ENCODE measurements around the gene NLRP5. TPM values are rescaled to one million over a fixed set of nuclear protein-coding genes. Genes with fewer than 3 reads are reported as not detected.
"Not testable (repeated sequence)": the region's sequence is repeated elsewhere in the genome, so short reads cannot be mapped to it uniquely, and the experiment has no call there.

NLRP5 gene
- total RNA-seq, 6 donors from 2014 or later, result not detected

DNA sequence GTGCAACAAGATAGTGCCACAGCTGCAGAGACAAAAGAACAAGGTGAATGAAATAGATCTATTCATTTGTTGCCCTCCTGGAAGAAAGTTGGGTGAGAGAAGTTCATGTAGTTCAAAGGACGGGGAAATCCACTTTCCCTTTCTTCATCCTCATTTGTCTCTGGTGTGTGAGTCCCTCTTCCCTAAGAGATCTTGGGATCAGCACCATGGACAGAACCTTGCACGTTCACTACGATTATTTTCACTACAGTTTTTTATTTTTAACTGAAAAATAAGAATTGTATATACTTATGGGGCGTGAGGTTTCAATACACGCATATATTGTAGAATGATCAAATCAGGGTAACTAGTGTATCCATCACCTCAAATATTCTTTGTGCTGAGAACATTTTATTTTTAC lies 29.2 kb downstream of the NLRP5 start:
- Histone ChIP-seq H3K27me3 (no peaks in the 10 kb centered on the region), H3K36me3 (no peaks in the 10 kb centered on the region), H3K9me3 (no peaks in the 10 kb centered on the region), H3K4me3 (no peak overlapping the region), H3K4me1 (no peaks in the 10 kb centered on the region), H3K27ac (no peak overlapping the region)
- no peak for ATAC-seq (ENCODE audit: low FRiP score in 2 of 2)
- no peak for TF ChIP-seq POLR2AphosphoS5 (IDR thresholded peaks at IDR 0.05)
- TF ChIP-seq, protein P1, sequence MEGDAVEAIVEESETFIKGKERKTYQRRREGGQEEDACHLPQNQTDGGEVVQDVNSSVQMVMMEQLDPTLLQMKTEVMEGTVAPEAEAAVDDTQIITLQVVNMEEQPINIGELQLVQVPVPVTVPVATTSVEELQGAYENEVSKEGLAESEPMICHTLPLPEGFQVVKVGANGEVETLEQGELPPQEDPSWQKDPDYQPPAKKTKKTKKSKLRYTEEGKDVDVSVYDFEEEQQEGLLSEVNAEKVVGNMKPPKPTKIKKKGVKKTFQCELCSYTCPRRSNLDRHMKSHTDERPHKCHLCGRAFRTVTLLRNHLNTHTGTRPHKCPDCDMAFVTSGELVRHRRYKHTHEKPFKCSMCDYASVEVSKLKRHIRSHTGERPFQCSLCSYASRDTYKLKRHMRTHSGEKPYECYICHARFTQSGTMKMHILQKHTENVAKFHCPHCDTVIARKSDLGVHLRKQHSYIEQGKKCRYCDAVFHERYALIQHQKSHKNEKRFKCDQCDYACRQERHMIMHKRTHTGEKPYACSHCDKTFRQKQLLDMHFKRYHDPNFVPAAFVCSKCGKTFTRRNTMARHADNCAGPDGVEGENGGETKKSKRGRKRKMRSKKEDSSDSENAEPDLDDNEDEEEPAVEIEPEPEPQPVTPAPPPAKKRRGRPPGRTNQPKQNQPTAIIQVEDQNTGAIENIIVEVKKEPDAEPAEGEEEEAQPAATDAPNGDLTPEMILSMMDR (IDR thresholded peaks at IDR 0.05), result no peak
- TF ChIP-seq EP300 (IDR thresholded peaks at IDR 0.05), result no peak
- TF ChIP-seq POLR2A (IDR thresholded peaks at IDR 0.05), result no peak
- 28 to 34% methylated on average over 5 of the region's 5 CpGs for WGBS, 2 donors
- no peak for DNase-seq

DNA sequence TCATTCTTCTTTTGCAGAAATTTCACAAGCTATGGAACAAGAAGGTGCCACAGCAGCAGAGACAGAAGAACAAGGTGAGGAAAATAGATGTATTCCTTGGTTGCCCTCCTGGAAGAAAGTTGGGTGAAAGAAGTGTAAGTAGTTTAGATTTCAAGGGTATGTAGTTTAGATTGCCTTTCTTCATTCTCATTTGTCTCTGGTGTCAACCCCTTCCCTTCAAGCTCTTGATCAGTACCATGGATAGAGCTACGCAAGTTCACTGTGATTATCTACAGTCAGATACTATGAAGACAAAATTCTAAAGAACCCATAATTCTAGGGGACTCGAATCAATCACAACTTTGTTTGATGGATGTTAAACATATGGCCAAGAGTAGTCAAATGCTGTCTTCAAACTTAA lies 32.8 kb downstream of the NLRP5 start:
- not testable (repeated sequence) for ATAC-seq (ENCODE audit: low FRiP score in 2 of 2); H3K4me3 ChIP-seq; H3K4me1 ChIP-seq; H3K36me3 ChIP-seq; H3K9me3 ChIP-seq; H3K27ac ChIP-seq; DNase-seq; H3K27me3 ChIP-seq
- WGBS, 2 donors, result 51 to 61% methylated on average over 2 of the region's 2 CpGs

DNA sequence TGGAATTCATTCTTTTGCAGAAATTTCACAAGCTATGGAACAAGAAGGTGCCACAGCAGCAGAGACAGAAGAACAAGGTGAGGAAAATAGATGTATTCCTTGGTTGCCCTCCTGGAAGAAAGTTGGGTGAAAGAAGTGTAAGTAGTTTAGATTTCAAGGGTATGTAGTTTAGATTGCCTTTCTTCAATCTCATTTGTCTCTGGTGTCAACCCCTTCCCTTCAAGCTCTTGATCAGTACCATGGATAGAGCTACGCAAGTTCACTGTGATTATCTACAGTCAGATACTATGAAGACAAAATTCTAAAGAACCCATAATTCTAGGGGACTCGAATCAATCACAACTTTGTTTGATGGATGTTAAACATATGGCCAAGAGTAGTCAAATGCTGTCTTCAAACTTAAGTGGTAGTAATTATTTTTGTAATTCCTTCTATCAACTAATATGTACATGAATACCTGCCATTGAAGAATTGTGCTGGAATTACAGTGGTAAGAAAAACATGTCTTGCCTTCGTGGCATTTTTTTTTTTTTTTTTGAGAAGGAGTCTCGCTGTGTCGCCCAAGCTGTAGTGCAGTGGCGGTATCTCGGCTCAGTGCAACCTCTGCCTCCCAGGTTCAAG lies 33.9 kb downstream of the NLRP5 start:
- H3K4me1 ChIP-seq; H3K36me3 ChIP-seq; H3K27me3 ChIP-seq; H3K27ac ChIP-seq; H3K9me3 ChIP-seq; DNase-seq; ATAC-seq (ENCODE audit: low FRiP score in 2 of 2); H3K4me3 ChIP-seq: not testable (repeated sequence)
- 72 to 75% methylated on average over 6 to 7 of the region's 7 CpGs for WGBS, 2 donors

DNA sequence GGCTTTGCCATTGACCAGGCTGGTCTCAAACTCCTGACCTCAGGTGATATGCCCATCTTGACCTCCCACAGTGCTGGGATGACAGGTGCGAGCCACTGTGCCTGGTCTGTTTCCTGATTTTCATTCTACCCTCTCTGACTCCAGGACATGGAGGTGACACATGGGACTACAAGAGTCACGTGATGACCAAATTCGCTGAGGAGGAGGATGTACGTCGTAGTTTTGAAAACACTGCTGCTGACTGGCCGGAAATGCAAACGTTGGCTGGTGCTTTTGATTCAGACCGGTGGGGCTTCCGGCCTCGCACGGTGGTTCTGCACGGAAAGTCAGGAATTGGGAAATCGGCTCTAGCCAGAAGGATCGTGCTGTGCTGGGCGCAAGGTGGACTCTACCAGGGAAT lies 40.2 kb downstream of the NLRP5 start:
- Histone ChIP-seq H3K4me3 (no peak overlapping the region), H3K36me3 (no peaks in the 10 kb centered on the region), H3K4me1 (no peaks in the 10 kb centered on the region), H3K27me3 (no peaks in the 10 kb centered on the region), H3K27ac (no peak overlapping the region), H3K9me3 (no peaks in the 10 kb centered on the region)
- no peak for ATAC-seq (ENCODE audit: low FRiP score in 2 of 2)
- WGBS, 2 donors, result 92 to 94% methylated on average over 14 to 15 of the region's 15 CpGs
- TF ChIP-seq POLR2A (IDR thresholded peaks at IDR 0.05), result no peak
- TF ChIP-seq, protein P1 (IDR thresholded peaks at IDR 0.05), result no peak
- TF ChIP-seq POLR2AphosphoS5 (IDR thresholded peaks at IDR 0.05), result no peak
- TF ChIP-seq EP300 (IDR thresholded peaks at IDR 0.05), result no peak
- no peak for DNase-seq

DNA sequence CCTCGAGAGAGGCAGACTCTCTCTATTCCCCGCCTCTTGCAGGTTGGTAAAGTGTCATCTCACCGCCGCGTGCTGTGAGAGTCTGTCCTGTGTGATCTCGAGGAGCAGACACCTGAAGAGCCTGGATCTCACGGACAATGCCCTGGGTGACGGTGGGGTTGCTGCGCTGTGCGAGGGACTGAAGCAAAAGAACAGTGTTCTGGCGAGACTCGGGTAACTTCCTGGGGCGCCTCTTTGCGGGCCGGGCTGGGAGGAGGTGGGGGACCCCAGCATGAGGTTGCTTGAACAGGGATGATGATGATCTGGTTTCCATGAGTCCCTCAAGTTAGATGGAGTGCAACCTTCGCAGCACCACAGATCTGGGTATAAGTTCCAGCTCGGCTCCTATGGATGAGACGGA lies 67.0 kb downstream of the NLRP5 start:
- DNase-seq, result no peak
- no peaks in the 10 kb centered on the region for H3K36me3 ChIP-seq
- WGBS, 2 donors, result 85 to 90% methylated on average over 18 of the region's 18 CpGs
- peaks cover 0 to 4% (median 0%) of the 10 kb centered on the region in 4 donors for H3K9me3 ChIP-seq
- H3K4me1 ChIP-seq, result no peaks in the 10 kb centered on the region
- H3K27ac ChIP-seq, result no peak overlapping the region
- TF ChIP-seq, protein P1 (IDR thresholded peaks at IDR 0.05), result no peak
- no peak for TF ChIP-seq EP300 (IDR thresholded peaks at IDR 0.05)
- no peak for TF ChIP-seq POLR2AphosphoS5 (IDR thresholded peaks at IDR 0.05)
- TF ChIP-seq POLR2A (IDR thresholded peaks at IDR 0.05), result no peak
- no peak overlapping the region for H3K4me3 ChIP-seq
- no peaks in the 10 kb centered on the region for H3K27me3 ChIP-seq
- ATAC-seq (ENCODE audit: low FRiP score in 2 of 2), result no peak
